A204.1 (cell line): ENCODE data around the gene LRRFIP2.

Experiments
- FAIRE-seq: peaks from 2 replicates; lab custom pipeline; 2012; peaks lifted over from hg19 to GRCh38; lab: Jason Lieb, UNC

Gene LRRFIP2

DNA sequence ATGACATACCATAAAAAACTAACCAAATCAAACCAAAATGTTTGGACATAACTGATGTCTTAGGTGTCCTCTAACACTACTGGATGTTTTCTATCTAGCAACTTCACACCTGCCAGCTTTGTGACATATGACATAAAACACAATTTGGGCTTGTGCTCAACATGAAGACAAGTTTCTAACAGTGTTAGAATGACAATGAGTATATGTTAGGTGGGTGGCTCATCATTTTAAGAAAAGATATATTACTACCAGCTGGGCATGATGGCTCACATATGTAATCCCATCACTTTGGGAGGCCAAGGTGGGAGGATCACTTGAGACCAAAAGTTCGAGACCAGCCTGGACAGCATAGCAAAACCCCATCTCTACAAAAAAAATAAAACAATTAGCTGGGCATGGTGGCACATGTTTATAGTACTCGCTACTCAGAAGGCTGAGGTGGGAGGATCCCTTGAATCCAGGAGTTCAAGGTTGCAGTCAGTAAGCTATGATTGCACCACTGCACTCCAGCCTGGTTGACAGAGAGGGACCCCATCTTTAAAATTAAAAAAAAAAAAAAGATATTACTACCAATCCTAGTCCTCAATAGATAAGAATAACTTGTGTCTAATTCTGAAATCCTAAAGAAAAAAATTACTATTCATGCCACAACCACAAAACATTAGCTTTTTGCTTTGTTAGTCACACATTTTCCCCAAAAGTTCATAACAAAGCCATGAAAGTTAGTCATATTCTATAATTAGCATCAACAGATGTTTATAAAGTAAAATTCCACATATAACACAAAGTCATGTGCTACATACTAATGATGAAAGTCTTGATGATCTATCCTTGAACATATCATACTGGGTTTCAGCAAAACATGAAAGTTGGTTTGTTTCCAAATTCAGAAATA lies 59.9 kb downstream of the LRRFIP2 start:
- FAIRE-seq: no peak

GRCh38 chr3:37112987-37113386 lies 61.4 kb downstream of the LRRFIP2 start:
- FAIRE-seq: no peak

GRCh38 chr3:37111199-37111598 lies 63.2 kb downstream of the LRRFIP2 start:
- no peak for FAIRE-seq

GRCh38 chr3:37107846-37108245 lies 66.5 kb downstream of the LRRFIP2 start:
- no peak for FAIRE-seq

DNA sequence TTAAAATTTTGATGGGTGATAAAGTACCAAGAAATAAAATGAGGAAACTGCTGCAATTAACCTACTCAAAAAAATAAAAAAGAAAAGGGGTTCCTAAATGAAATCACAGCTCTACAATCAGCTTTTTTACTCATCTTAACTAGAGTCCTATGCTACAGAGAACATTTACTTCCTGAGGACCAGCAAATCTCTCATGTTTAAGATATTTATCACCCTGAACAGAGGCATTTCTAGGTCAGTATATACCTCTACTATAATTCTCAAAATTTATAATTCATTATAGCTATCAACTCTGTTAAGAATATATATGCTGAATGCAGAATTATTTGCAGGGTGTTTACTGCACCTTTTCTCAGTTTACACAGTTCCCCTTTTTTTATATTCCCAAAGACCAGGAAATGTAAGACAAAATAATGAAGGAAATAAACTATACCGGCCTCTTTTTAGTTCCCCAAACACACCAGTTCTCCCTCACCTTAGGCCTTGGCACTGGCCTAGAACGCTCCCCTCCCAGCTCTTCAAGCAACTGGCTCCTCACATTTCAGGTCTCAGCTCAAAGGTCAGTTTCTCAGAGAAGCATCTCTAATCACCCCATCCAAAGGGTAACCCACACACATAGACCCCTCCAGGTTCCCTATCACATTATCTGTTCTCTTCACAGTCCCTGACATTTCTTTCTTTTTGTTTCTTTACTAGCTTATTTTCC lies 71.1 kb downstream of the LRRFIP2 start:
- no peak for FAIRE-seq

- FAIRE-seq: no peak
Observed at GRCh38 chr3:37100411-37100810, 74.0 kb downstream of the LRRFIP2 start.

- no peak for FAIRE-seq
Observed at GRCh38 chr3:37099469-37099868, 74.9 kb downstream of the LRRFIP2 start.

DNA sequence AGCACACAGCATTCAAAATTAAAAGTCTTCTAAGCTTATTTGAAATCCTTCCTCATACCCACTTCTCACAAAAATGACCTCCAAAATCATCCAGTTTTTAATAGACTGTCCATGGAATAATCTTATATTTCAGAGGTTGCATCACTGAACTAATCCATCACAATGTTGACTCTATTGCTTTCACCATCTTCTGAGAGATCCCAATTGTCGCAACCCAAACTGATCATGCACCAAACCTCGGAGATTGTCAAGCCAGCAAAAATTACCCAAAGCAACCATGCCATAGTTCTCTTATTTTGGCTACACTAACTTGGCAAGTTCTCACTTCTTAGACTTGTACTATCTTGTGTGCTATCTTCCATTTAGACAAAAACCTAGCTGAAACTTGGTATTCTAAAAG lies 75.5 kb downstream of the LRRFIP2 start:
- FAIRE-seq: no peak

- FAIRE-seq: peak; percentile 6
Observed at GRCh38 chr3:37097776-37098175, 76.6 kb downstream of the LRRFIP2 start.

DNA sequence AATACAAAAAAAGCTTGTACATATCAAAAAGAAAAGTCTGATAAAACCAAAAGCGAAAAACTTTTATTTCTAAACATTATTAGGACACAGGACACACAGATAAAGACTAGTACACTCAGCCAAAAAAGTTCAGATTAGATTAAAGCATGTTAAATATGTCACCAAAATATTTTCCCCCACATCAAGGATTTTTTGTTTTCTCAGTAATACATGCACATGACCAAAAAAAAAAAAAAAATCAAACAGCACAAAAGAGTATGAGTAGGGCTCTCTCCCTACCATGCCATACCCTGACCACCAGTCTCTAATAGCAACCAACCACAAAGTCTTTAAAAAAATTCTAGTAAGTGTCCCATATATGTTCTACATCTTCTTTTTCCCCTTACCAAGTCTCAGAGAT lies 77.4 kb downstream of the LRRFIP2 start:
- no peak for FAIRE-seq

DNA sequence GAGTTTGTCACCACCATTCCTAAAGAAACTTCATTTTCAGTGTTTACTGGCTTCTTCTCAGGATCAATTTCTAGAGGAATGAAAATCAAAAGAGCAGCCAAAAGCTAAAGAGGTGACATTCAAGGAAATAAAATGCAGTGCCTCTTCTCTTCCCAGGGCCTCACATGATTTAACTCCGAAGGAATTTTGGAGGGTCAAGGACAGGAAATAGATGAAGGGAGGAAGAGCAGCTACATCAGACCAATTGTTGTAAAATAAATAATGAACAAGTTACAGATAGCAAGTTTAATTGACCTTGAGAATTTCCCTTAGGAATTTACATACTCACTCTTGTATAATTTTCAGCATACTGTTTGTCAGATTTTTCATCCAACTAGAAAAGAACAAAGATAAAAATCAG lies 78.1 kb downstream of the LRRFIP2 start:
- FAIRE-seq: no peak

DNA sequence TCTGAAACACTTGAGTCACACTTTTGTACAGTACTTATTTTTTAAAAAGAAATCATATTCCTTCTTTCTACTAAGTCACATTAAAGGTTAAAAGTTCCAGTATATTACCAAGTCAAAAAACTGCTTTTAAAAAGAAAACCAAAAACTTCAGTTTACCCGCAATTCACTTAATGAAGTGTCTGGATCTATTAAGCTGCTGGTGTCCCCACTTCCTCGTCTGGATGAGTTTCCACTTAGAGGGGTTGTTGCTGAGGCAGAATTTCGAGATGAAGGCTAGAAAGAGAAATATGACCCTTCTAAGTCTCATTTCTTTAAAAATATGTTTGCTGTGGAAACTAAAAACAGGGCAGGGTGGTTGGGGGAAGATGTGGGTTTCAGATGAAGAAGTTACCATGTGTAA lies 79.7 kb downstream of the LRRFIP2 start:
- FAIRE-seq: no peak

- no peak for FAIRE-seq
Observed at GRCh38 chr3:37093481-37093880, 80.9 kb downstream of the LRRFIP2 start.

GRCh38 chr3:37092484-37092883 lies 81.9 kb downstream of the LRRFIP2 start:
- FAIRE-seq: no peak

- FAIRE-seq: no peak
Observed at GRCh38 chr3:37087870-37088269, 86.5 kb downstream of the LRRFIP2 start.

- no peak for FAIRE-seq
Observed at GRCh38 chr3:37086918-37087317, 87.5 kb downstream of the LRRFIP2 start.

DNA sequence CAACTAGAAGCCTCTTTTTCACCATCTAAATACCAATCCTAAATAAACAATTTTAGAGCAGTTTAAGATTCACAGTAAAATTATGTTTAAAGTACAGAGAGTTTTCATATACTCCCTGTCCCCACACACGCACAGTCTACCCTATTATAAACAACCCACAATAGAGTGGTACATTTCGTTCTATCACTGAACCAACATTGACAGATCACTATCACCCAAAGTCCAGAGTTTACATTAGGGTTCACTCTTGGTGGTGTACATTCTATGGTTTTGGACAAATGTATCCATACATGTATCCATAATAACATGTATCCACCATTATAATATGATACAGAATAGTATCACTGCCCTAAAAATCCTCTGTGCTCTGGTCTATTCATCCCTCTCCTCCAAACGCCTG lies 92.1 kb downstream of the LRRFIP2 start:
- FAIRE-seq: no peak

GRCh38 chr3:37075955-37076354 lies 98.4 kb downstream of the LRRFIP2 start:
- no peak for FAIRE-seq

DNA sequence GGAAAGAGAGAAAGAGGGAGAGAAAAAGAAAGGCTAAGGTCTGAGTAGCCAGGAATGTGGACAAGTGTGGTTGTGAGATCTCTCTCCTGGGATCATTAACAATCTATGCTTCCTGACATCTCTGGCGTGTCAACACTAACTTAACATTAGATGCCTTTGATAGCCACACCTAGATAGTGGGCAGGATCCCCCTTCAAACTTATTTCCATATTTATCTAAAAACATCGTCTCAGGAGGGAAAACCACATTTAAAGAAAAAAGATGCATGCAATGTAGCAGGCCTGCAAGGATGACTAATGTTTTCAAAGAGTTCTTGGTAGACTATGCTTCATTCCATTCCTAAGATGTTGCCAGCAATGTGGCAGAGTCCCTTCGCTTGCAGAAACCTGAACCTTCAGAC lies 100.2 kb downstream of the LRRFIP2 start:
- FAIRE-seq: no peak

DNA sequence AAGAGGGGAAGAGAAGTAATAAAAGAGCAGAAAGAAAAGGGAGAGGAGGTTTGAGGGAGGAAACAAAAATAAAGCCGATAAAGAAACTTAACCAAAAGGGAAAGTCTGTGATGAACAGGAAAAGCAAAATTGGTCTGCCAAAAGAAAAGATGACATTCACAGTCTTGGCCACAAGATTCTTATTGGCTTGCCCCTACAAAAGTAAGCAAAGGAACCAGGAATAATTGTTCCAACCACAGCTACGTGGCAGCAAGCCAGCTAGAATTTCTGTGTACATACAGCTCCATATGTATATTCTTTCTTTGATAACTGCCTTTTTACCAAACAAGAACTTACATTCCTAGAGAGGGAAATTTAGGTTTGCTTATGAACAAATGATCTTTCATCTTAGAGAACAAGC lies 101.5 kb downstream of the LRRFIP2 start:
- FAIRE-seq: no peak

DNA sequence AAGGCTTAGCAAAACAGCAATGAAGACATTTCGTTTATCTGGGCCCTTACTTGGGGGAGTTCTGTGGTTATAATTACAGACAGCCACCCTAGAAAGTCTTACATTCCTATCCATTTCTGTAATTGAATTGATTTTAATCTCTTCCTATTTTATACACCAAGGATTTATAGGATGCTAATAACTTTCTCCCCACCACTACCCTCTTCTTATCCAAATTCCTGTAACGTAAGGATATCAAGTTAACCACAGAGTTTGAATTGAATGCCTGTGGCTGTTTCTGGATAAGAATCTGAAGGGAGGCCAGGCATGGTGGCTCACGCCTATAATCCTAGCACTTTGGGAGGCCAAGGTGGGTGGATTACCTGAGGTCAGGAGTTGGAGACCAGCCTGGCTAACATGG lies 102.5 kb downstream of the LRRFIP2 start:
- no peak for FAIRE-seq

DNA sequence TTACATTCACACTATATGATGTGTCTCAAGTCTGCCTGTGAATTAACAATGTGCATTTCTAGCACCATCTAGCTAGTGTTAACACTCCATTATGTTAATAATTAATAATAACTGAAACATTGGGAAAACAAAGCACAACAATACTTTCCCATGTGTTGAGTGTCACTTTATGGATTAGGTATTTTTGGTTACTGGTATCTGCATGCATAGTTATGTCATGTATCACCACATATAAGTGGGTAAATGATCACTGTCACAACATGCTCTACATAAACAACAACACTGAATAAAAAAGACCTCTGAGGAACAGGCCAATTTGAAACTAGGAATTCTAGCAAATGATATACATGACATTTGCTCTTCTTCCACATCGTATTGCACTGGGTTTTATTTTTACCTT lies 106.4 kb downstream of the LRRFIP2 start:
- FAIRE-seq: no peak

DNA sequence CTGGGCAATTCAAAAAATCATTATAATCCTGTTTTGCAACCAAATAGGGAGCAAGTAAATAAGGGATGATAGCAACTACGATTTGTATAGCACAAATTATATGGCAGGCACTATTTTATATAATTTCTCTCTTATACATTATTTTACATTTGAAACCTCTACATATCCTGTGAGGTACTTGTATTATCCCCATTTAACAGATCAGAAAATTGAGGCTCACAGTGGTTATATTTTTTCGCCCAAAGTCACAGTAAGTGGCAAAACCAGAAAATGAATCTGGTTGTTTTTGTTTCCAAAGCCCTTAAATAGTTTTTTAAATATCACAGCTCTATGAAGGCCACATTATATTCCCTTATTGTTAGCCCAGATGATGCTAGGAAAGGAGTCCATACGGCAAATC lies 106.8 kb downstream of the LRRFIP2 start:
- FAIRE-seq: no peak

DNA sequence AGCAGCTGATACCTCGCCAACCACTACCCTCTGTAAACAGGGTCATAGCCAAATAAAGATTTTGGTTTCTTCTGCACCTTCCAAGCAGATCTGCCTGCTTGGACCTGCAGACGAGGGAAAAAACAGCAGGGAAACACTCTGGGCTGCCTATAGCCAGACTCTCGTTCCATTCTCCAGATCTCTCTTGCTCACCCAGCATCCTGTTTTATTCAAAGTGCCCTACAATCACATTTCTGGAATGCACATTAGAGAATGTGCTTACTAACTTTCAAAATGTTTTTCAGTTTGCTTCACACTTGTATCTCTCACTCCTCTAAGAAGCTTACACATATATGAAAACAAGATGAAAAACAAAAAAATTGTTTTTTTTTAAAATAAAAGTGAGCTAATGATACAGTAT lies 109.6 kb downstream of the LRRFIP2 start:
- FAIRE-seq: no peak
